Cardiac fibroblast (primary cell): ENCODE measurements around the gene TRIM66.

ENCODE experiments used
- DNase-seq, 2 donors: peaks; one replicate each; pipeline versions ENCODE4 v3.0.0 to v3.0.0-alpha.2; 2010; ENCODE audit warnings: low read depth in 2 of 2
- H3K4me3 ChIP-seq, 2 donors: replicated peaks in 1 of 2; 1 replicate in 1 of 2; 2 replicates in 1 of 2; pipeline ENCODE4 v1.5.1; 2011; ENCODE audit warnings: low read depth in 2 of 2, low read length in 2 of 2, mild to moderate bottlenecking in 2 of 2, moderate library complexity in 1 of 2
- CTCF ChIP-seq: IDR thresholded peaks from one replicate; pipeline ENCODE4 v1.5.1; 2011; ENCODE audit warnings: low read depth, mild to moderate bottlenecking, low read length, inconsistent platforms

Gene TRIM66

GRCh38 chr11:8720352-8720751 lies 37.9 kb upstream of the TRIM66 start:
- no peak for DNase-seq
- no peak overlapping the region for H3K4me3 ChIP-seq
- TF ChIP-seq CTCF, result no peak

- H3K4me3 ChIP-seq, result no peak overlapping the region
- TF ChIP-seq CTCF, result no peak
- no peak for DNase-seq
Observed at GRCh38 chr11:8719721-8720120, 37.3 kb upstream of the TRIM66 start.

GRCh38 chr11:8719211-8719649 lies 36.8 kb upstream of the TRIM66 start:
- no peak overlapping the region for H3K4me3 ChIP-seq
- TF ChIP-seq CTCF, result no peak
- DNase-seq, result peak; percentile 86 to 95

- H3K4me3 ChIP-seq, result no peak overlapping the region
- peak; percentile 76 to 94 for DNase-seq
- no peak for TF ChIP-seq CTCF
Observed at GRCh38 chr11:8717876-8718753, 35.6 kb upstream of the TRIM66 start.

GRCh38 chr11:8717544-8717875 lies 35.0 kb upstream of the TRIM66 start:
- DNase-seq, result no peak
- TF ChIP-seq CTCF, result no peak
- no peak overlapping the region for H3K4me3 ChIP-seq

GRCh38 chr11:8715501-8715900 lies 33.0 kb upstream of the TRIM66 start:
- no peak overlapping the region for H3K4me3 ChIP-seq
- no peak for DNase-seq

More at GRCh38 chr11:8715501-8715900, 33.0 kb upstream of the TRIM66 start:
- no peak for TF ChIP-seq CTCF
